GM18907 (cell line): ENCODE data around the gene ZG16B.

Source experiments
- ATAC-seq: cut with Tn5 transposase; IDR thresholded peaks from one replicate; pipeline ENCODE4 v1.9.1; 2021; ENCODE audit warnings: mild to moderate bottlenecking, moderate library complexity; ENCODE audit not compliant: unreplicated experiment

Gene ZG16B

DNA sequence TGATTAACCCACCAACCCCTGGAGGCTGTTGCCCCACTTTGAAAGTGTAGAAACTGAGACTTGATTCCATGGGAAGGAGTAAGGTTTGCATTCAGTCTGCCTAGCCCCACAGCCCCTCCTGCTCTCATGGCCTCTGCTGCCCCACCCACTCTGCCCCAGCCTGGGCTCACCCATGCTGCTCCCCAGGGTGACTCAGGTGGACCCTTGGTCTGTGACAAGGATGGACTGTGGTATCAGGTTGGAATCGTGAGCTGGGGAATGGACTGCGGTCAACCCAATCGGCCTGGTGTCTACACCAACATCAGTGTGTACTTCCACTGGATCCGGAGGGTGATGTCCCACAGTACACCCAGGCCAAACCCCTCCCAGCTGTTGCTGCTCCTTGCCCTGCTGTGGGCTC lies 25.4 kb upstream of the ZG16B start:
- ATAC-seq, result no peak

DNA sequence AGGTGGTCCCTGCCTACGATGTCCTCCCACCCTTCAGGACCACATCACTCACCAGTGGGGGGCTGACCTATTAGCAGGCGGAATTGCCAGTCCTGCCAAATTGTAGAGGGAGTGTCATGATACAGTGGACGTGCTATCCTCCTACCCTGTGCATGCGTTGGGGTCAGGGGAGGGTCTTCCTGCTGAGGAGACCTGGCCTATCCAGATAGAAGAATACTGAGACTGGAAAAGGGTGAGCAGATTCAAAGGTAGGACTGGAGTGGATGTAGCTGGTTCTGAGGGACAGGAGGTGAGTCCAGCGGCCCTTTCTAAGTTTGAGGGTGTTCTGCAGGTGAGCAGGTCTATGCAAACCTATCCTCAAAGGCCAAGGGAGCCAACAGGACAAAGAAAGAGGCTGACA lies 23.8 kb upstream of the ZG16B start:
- ATAC-seq, result no peak

DNA sequence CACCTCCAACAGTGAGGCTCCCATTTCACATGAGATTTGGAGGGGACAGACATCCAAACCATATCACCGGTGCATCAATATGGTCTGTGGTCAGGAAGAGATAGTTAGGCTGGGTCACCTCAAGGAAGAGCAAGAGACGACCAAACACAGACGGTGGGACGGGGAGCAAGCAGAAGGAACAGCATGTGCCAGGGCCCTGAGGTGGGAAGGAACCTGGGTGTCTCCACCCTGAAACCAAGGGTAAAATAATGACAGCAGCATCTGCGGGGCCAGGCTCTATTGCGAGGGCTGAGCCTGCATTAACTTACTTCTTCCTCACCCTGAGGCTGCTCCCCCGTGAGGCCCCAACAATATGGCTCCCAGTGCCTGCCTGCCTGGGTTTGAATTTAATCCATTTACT lies 21.9 kb upstream of the ZG16B start:
- no peak for ATAC-seq

DNA sequence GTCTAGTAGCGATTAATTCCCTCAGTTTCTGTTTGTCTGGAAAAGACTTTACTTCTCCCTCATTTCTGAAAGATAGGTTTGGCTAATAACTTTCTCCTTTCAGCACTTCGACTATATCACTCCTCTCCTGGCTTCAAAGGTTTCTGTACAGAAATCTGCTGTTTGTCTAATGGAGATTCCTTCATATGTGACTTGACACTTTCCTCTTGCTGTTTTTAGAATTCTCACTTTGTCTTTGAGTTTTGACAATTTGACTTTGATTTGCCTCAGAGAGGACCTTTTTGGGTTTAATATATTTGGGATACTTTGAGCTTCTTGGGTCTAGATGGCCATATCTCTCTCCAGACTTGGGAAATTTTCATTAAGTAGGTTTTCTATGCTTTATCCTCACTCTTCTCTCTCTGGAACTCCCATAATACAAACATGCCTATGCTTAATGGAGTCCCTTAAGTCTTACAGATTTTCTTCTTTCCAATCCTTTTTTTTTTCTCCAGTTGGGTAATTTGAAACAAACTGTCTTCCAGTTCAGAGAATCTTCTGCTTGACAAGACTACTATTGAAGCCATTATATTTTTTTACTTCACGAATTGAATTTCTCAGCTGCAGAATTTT lies 20.8 kb upstream of the ZG16B start:
- ATAC-seq, result no peak

DNA sequence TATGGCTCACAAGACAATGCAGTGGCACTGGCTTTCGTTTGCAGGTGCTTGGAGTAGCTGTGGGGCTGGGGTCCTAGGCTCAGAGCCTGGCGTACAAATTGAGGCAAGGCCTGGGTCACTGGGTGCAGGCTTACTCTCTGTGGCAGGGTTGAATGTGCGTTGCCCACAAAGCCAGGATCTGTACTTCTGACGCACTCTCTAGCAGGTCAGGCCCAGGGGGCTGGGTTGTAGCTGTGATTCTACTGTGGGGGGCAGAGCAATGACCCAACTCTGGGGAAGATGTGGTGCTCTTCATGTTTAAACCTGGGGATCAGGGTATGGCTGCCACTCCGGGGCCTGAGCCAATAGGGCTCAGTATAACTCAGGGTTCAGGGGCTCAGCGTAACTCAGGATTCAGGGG lies 19.5 kb upstream of the ZG16B start:
- ATAC-seq, result no peak

DNA sequence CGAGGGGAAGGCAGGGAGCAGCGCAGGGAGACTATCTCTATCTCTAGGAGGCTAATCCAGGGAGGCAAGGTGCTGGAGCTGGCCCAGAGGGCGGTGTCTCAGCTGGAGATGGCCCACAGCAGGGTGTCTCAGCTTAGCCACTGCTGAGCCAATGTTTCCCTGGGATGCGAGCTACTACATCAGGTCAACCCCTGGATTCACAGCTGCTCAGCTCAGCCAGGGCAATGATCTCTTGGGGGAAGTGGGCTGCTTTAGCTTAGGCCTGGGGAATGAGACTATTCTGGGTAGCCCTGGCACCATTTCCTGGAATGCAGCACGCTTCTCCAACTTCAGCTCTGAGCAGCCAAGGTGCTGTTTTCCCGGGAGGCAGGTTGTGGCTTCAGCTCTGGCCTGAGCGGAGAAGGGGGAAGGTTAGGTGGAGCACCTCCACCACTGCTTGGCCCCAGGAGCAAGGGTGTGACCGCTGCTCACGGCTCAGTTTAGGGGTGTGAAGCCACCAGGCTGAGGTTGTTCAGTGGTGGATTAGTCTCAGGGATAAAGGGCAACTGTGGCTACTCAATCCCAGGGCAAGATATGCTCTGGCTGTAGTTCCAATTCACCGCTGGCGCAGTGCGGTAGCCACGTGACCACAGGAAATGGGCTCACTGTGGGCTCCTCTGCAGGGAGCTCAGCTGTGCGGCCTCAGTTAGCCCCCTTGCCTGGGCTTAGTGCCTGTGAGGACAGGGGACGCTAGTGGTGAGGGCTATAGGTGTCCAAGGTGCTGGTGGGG lies 18.2 kb upstream of the ZG16B start:
- no peak for ATAC-seq

DNA sequence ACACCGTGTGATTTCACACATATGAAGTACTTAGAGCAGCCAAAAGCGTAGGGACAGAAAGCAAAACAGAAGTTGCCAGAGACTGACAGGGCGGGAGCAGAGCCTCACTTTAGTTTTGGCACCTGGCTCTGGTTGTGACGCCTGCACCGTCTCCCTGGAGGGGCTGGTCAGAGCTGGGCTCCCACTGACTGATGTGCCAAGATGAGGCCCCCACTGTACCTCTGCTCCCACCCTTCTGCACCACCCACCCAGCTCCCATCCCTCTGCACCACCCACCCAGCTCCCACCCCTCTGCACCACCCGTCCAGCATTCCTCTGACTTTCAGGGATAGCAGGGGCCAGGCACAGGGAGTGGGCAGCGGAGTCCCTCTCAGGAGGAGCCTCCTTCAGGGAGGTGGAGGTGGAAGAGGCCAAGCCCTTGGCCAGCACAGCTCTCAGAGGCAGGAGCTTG lies 16.3 kb upstream of the ZG16B start:
- no peak for ATAC-seq

DNA sequence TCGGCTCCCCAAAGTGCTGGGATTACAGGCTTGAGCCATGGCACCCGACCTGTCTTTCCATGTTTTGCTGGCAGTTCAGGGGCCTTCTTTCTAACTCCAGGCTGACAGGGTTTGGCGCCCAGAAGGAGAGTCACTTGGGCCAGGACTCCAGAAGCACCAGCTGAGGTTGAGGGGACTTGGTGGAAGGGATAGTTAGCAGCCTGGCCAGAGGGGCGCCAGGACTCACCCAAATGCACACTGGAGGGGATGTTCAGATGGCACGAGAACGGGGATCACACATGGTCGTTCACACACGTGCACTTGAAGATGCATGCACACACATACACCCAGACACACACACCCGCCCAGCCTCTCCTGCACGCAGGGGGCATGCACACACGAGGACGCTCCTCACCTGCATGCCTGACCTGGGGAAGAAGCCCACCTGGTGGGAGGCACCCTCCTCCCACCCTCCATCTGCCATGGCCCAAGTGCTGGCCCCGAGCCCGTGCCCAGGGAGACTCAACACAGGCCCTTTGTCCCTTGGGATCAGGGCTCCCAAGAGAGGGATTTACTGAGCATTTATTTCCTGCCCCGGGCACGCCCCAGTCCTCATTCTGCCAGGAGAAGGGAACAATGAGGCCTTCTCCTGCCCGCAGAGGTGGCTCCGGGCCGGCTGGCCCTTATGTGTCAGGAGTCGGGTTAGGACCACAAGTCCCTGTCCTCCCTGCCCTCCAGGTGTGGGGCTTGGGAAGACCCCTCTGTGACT lies 15.4 kb upstream of the ZG16B start:
- no peak for ATAC-seq

DNA sequence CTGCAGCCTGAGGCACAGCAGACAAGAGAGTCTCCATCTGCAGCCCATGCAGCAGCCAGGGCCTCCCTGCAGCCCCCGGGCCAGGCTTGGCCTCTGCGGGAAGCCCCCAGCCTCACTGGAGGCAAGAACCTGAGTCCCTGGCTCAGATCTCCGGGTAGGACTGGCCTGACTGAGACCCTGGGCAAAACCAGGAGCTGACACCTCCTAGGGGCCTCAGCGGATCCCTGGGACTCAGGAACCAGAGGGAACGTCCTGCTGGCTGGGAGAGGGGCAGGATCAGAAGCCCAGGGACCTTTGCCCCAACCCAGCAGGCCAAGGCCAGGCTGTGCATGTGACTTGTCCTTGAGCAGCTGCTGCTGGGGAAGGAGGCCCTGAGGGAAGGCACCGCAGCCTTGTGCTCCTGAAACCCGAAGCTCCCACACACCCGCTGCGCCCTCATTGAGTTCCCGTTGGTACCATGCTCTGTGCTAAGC lies 14.8 kb upstream of the ZG16B start:
- no peak for ATAC-seq

DNA sequence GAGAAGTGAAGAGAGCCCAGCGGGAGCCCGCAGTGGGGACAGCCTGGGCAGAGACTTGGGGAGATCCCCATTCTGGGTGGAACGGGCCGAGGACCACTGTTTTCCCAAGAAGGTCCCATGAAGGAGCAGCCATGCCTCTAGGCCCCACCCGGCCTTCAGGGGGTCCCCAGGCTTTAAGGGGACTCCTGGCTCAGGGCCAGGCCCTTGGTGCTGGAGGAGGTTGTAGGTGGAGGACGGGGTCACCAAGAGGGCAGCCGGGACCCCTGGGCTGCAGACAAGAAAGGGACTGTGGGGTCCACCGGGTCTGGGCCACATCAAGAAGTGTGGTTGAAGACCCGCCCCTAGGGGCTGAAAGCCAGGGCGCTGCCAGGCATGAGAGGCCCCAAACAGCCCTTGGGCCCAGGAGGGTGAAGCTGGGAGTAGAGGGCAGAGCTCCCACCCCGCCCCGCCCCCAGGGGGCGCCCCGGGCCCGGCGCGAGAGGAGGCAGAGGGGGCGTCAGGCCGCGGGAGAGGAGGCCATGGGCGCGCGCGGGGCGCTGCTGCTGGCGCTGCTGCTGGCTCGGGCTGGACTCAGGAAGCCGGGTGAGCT lies 13.3 kb upstream of the ZG16B start, which contains the start of gene PRSS21:
PRSS21 (plus strand) TSS at position 487 of the 589 bp plus-strand sequence; CDS start at position 519, 32 bp downstream.
- no peak for ATAC-seq

DNA sequence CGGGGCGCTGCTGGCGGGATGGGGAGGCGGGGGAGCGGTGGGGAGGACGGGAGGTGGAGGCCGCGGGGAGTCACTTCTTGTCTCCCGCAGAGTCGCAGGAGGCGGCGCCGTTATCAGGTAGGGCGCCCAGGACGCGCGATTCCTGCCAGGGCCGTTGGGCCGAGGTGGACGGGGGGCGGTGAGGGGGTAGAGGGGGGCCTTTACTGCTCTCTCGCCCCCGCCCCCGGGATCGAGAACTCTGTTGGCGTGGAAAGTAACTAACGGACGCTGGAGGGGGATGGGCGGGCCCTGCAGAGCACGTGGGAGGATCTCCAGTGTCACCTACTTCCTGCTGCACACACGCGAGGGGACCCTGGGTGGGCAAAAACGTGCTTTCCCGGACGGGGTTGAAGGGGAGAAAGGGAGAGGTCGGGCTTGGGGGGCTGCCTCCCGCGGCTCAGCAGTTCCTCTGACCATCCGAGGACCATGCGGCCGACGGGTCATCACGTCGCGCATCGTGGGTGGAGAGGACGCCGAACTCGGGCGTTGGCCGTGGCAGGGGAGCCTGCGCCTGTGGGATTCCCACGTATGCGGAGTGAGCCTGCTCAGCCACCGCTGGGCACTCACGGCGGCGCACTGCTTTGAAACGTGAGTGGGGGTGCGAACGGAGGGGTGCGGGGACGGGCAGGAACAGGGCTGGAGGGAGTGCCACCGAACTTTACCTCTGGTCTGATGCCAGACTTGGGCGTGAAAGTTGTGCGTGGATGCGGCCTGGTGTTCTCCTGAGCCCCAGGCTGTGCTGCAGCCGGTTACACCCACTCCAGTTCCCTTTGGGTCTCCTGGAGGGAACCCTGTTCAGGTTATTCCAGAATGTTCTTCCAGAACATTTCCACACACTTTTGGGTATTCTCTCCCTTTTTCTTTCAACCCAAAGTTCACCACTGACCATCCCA lies 12.5 kb upstream of the ZG16B start:
- no peak for ATAC-seq

DNA sequence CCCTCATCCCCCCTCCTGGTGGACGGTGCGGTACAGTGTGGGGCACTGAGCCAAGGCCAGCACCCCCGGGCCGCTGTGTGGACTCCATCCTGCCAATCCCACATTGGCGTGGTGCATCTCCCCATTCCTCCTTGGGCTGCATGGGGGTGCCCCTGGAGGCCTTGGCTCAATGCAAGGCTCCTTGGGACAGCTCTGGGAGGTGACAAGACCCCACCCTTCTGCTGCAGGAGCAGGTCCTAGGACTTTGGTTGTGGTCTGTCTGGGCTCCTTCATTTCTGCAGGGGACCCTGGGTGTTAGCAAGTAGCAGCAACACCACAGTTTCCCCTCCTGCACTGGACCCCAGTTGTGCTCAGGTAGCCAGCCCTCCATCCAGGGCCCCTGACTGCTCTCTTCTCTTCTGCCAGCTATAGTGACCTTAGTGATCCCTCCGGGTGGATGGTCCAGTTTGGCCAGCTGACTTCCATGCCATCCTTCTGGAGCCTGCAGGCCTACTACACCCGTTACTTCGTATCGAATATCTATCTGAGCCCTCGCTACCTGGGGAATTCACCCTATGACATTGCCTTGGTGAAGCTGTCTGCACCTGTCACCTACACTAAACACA lies 11.7 kb upstream of the ZG16B start:
- no peak for ATAC-seq

DNA sequence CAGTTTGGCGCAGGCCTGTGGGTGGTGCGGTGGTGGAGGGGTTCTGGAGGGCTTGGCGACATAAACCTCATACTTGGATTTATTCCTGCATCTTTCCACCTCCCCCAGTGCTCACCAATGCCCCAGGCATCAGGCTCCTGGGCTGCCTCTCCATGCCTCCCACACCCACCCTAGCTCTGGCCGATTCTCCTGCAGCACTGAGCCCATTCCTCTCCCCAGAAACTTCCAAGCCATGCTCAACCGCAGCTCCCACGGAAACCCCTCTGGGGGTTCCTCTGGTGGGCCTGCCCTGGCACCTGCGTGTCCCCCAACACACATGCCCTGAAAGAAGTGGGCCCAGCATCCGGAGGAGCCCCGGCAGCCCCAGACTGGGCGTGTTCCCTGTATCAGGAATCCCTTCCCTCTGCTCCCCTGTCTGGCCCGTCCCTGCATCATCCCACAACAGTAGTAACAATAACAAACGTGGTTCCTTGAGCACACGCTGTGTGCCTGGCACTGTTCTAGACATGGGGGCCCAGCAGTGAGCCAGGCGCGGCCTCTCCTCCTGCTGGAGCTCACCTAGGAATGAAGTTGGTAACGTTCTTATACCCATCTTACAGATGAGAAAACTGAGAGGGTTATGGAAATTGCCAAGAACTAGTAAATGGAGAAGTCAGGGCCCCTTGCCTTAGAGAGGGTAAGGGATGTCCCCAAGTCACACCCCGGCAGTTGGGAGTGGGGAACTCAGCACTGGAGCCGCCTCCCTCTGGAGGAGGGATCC lies 10.7 kb upstream of the ZG16B start:
- no peak for ATAC-seq

DNA sequence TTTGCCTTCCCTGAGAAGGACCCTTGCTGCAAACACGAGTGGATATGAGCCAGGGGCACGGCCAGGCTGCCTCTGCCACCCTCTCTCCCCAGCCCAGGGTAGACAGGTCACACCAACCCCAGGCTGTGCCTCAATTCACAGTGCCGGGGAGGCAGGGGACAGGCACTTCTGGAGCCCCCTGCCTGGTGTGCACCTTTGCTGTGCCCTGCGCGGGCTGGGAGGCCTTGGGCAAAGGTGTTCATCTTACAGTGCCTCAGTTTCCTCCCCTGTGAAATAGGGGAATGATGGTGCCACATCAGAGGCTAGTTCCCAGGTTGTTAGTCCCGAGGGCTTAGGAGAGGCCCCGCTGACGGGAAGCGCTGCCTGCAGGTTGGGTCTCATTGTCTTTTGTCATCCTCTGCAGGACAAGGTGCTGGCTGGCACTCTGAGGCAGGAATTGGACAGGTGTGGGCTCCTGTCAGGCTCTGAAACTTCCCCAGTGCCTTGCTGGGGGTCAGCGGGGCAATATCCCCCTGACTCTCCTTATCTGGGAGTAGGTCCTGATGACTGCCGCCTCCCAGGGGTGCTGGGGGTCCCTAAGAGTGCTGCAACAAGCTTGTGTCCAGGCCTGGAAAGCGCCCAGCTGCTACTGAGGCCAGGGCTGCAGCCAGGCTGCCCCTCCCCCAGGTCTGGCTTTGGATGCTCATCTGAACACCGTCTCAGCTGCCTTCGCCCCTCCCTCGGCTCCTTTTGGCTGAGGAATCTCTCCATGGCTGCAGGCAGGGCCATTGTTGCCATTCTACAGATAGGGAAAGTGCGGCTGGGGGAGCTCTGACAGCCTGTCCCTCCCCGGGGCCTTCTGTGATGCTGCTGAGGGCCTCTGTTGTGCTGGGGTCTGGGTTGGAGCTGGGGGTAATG lies 9.9 kb upstream of the ZG16B start:
- ATAC-seq, result no peak

DNA sequence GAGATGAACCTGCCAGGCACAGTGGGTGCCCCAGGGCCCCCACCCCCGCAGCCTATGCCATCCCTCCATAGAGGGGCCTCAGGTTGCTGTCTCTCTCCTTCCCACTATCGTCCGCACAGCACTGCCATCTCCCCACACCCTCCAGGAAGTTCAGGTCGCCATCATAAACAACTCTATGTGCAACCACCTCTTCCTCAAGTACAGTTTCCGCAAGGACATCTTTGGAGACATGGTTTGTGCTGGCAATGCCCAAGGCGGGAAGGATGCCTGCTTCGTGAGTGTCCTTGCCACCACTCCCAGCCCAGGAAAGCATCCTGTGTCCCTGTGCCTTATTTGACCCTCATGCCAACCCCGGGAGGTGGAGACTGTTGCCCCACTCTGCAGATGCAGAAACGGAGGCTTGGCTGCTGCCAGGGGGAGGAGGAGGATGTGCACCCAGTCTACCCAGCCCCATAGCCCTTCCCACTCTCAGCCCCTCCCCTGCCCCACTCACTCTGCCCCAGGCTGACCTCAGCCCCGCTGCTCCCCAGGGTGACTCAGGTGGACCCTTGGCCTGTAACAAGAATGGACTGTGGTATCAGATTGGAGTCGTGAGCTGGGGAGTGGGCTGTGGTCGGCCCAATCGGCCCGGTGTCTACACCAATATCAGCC lies 9.1 kb upstream of the ZG16B start:
- ATAC-seq, result no peak

DNA sequence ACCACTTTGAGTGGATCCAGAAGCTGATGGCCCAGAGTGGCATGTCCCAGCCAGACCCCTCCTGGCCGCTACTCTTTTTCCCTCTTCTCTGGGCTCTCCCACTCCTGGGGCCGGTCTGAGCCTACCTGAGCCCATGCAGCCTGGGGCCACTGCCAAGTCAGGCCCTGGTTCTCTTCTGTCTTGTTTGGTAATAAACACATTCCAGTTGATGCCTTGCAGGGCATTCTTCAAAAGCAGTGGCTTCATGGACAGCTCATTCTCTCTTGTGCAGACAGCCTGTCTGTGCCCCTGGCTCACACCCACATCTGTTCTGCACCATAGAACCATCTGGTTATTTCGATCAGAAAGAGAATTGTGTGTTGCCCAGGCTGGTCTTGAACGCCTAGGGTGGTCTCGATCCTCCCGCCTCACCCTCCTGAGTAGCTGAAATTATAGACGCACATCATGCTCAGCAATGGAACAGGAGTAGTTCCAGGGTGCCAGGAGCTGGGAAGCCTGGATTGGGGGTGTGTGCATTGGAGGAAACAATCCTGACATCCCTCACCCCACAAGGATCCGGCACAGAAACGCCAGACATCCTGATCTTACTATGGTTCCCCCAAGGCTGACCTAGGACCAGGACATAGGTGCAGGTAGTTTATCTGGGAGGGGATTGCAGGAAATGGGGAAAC lies 8.5 kb upstream of the ZG16B start:
- ATAC-seq, result no peak

DNA sequence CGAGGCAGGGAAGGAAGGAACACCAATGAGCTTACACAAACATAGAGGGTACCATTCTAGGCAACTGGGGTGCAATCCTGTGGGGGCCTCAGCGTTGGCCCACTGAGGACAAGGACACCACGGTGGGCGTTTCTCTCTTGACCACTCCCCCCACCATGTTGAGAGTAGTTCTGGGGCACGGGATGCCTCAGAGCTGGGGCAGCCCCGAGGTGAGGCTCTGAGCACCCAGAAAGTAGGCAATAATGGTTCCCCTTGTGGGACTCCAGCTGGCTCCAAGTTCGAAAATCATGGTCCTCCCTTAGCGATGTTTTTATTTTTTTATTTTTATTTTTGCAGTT lies 8.0 kb upstream of the ZG16B start:
- no peak for ATAC-seq
